A549 (cell line): Measurements from ENCODE around the gene METTL14. TPM values are rescaled to one million over a fixed set of nuclear protein-coding genes. Genes with fewer than 3 reads are reported as not detected.

ENCODE experiments used
- ATAC-seq, 2 experiments: fragments of 200-7000 bp in 1 of 2; fragments of >200 bp in 1 of 2; cut with Nextera tagmentation in 1 of 2; cut with Tn5 transposase in 1 of 2; 3 replicates each; pipeline versions ENCODE4 v1.8.0 to v1.9.1; 2018 to 2020; ENCODE audit warnings: mild to moderate bottlenecking in 1 of 2, moderate library complexity in 1 of 2
- CTCF ChIA-PET: fragments of 300-600 bp; sonication (Branson Sonifier 250); formaldehyde crosslinking; extraction: SDS; loops from one replicate; lab custom pipeline; 2021; ENCODE audit warnings: antibody characterized with exemption, inconsistent platforms; lab: Yijun Ruan, JAX
- POLR2A ChIA-PET: fragments of 350-600 bp; formaldehyde crosslinking; extraction: SDS; loops from one replicate; lab custom pipeline; 2021; ENCODE audit warnings: antibody characterized with exemption, inconsistent platforms; lab: Yijun Ruan, JAX
- DNase-seq, 2 experiments: peaks; one replicate each; pipeline versions ENCODE4 v3.0.0 to v3.0.0-alpha.2; 2011 to 2016; ENCODE audit warnings: low read depth in 1 of 2, low spot score in 1 of 2
- FAIRE-seq: peaks from 2 replicates; lab custom pipeline; 2011; peaks lifted over from hg19 to GRCh38; lab: Jason Lieb, UNC
- H3K27ac ChIP-seq, 2 experiments: fragments of >200 bp; sonication (Bioruptor Twin); formaldehyde crosslinking; 3 replicates each; pipeline ENCODE4 v1.5.1; 2016 to 2017
- H3K4me1 ChIP-seq: fragments of >200 bp; sonication (Bioruptor Twin); formaldehyde crosslinking; 3 replicates; pipeline ENCODE4 v1.6.1; 2016
- H3K4me2 ChIP-seq: fragments of >200 bp; sonication (Bioruptor Twin); formaldehyde crosslinking; 3 replicates; pipeline ENCODE4 v1.6.1; 2016
- H3K4me3 ChIP-seq: fragments of >200 bp; sonication (Bioruptor Twin); formaldehyde crosslinking; 3 replicates; pipeline ENCODE4 v1.5.1; 2016
- H3K9me3 ChIP-seq: fragments of >200 bp; sonication (Bioruptor Twin); formaldehyde crosslinking; 3 replicates; pipeline ENCODE4 v1.6.1; 2016
- ATOH8 ChIP-seq: fragments of 250-450 bp; sonication (Bioruptor Pico); IDR thresholded peaks from 2 replicates; pipeline ENCODE4 v1.5.0; 2020; ENCODE audit warnings: low read depth, mild to moderate bottlenecking, moderate library complexity
- BHLHE40 ChIP-seq: IDR thresholded peaks from 2 replicates; pipeline ENCODE4 v1.6.1; 2012; ENCODE audit warnings: low read depth, low read length, inconsistent platforms
- CEBPB ChIP-seq, 2 experiments: fragments of >200 bp in 1 of 2; sonication (Bioruptor Twin) in 1 of 2; formaldehyde crosslinking in 1 of 2; IDR thresholded peaks; 2 replicates each; pipeline ENCODE4 v1.6.1; 2012 to 2016
- CTCF ChIP-seq: fragments of >200 bp; sonication (Bioruptor Twin); formaldehyde crosslinking; IDR thresholded peaks from 3 replicates; pipeline ENCODE4 v1.5.1; 2016
- E2F6 ChIP-seq: IDR thresholded peaks from 2 replicates; pipeline ENCODE4 v1.6.1; 2012; ENCODE audit warnings: low read depth, borderline replicate concordance
- EHMT2 ChIP-seq: fragments of 200-600 bp; sonication (generic); IDR thresholded peaks from 2 replicates; pipeline ENCODE4 v1.6.1; 2016; ENCODE audit warnings: antibody characterized with exemption, low read depth, mild to moderate bottlenecking, moderate library complexity
- ELK1 ChIP-seq: fragments of 150-350 bp; IDR thresholded peaks from 2 replicates; pipeline ENCODE4 v1.6.1; 2014; ENCODE audit warnings: low read depth, mild to moderate bottlenecking, low read length
- EP300 ChIP-seq, 2 experiments: fragments of >200 bp; sonication (Bioruptor Twin); formaldehyde crosslinking; IDR thresholded peaks; 2 replicates in 1 of 2; 3 replicates in 1 of 2; pipeline ENCODE4 v1.6.1; 2016 to 2017
- ESRRA ChIP-seq: fragments of 150-350 bp; IDR thresholded peaks from 2 replicates; pipeline ENCODE4 v1.6.1; 2014; ENCODE audit warnings: mild to moderate bottlenecking, low read length, borderline replicate concordance
- FOSB ChIP-seq: fragments of 250-450 bp; sonication (Bioruptor Pico); IDR thresholded peaks from 2 replicates; pipeline ENCODE4 v1.5.0; 2020; ENCODE audit warnings: mild to moderate bottlenecking, moderate library complexity
- HDAC2 ChIP-seq: fragments of 200-600 bp; sonication (generic); IDR thresholded peaks from 2 replicates; pipeline ENCODE4 v1.6.1; 2016
- HOXA7 ChIP-seq: fragments of 250-450 bp; sonication (Bioruptor Pico); IDR thresholded peaks from 2 replicates; pipeline ENCODE4 v1.5.0; 2020; ENCODE audit warnings: mild to moderate bottlenecking, moderate library complexity
- MAFK ChIP-seq: fragments of 450-650 bp; IDR thresholded peaks from 2 replicates; pipeline ENCODE4 v1.6.1; 2014; ENCODE audit not compliant: partially characterized antibody
- MAZ ChIP-seq: fragments of 150-350 bp; IDR thresholded peaks from 2 replicates; pipeline ENCODE4 v1.6.1; 2014; ENCODE audit warnings: antibody characterized with exemption, low read depth, low read length, borderline replicate concordance
- MYC ChIP-seq: IDR thresholded peaks from 2 replicates; pipeline ENCODE4 v1.6.1; 2012; ENCODE audit warnings: mild to moderate bottlenecking, inconsistent platforms, low read length, improper control_type of control experiment, borderline replicate concordance
- NR3C1 ChIP-seq: fragments of >200 bp; sonication (Bioruptor Twin); formaldehyde crosslinking; IDR thresholded peaks from 3 replicates; pipeline ENCODE4 v1.6.1; 2017
- PHF8 ChIP-seq: fragments of 200-600 bp; sonication (generic); IDR thresholded peaks from 2 replicates; pipeline ENCODE4 v1.6.1; 2016; ENCODE audit warnings: low read depth, mild to moderate bottlenecking, antibody characterized with exemption, moderate library complexity, borderline replicate concordance
- RAD21 ChIP-seq, 2 experiments: fragments of >200 bp in 1 of 2; sonication (Bioruptor Twin) in 1 of 2; formaldehyde crosslinking in 1 of 2; IDR thresholded peaks in 1 of 2; conservative IDR thresholded peaks in 1 of 2; 2 replicates in 1 of 2; 3 replicates in 1 of 2; pipeline ENCODE4 v1.6.1; 2012 to 2018; ENCODE audit warnings: inconsistent platforms in 1 of 2
- RARB ChIP-seq: fragments of 250-450 bp; sonication (Bioruptor Pico); IDR thresholded peaks from 2 replicates; pipeline ENCODE4 v1.8.0; 2021; ENCODE audit warnings: mild to moderate bottlenecking, moderate library complexity
- RNF2 ChIP-seq: fragments of 200-600 bp; sonication (generic); IDR thresholded peaks from 2 replicates; pipeline ENCODE4 v1.6.1; 2016; ENCODE audit warnings: low read depth, mild to moderate bottlenecking, antibody characterized with exemption, moderate library complexity, borderline replicate concordance
- SMC3 ChIP-seq: fragments of >200 bp; sonication (Bioruptor Twin); formaldehyde crosslinking; IDR thresholded peaks from 3 replicates; pipeline ENCODE4 v1.6.1; 2018; ENCODE audit warnings: inconsistent platforms
- TFCP2L1 ChIP-seq: fragments of 250-450 bp; sonication (Bioruptor Pico); IDR thresholded peaks from 2 replicates; pipeline ENCODE4 v1.5.0; 2021; ENCODE audit warnings: mild to moderate bottlenecking
- TP53 ChIP-seq: fragments of 250-450 bp; sonication (Bioruptor Pico); IDR thresholded peaks from 2 replicates; pipeline ENCODE4 v1.5.0; 2021; ENCODE audit warnings: mild to moderate bottlenecking, moderate library complexity
- ZNF302 ChIP-seq: fragments of 250-450 bp; sonication (Bioruptor Pico); IDR thresholded peaks from 2 replicates; pipeline ENCODE4 v1.9.0; 2021; ENCODE audit warnings: inconsistent platforms, mild to moderate bottlenecking, moderate library complexity
- WGBS: methylation state at CpG from one replicate; pipeline ENCODE4 v1.1.6; 2017; ENCODE audit errors: missing lambda C conversion rate; 5-methylcytosine and 5-hydroxymethylcytosine counted together
- polyA plus RNA-seq, 4 experiments: library from polyadenylated mRNA; depleted of rRNA in 3 of 4; stranded (reverse); fragments of >200 nt; fragmentation: RNase III in 1 of 4; extraction: RNeasy Plus Mini Kit Qiagen cat#74134 plus additional on column Dnase treatment in 1 of 4; gene quantifications; 2 replicates in 3 of 4; 3 replicates in 1 of 4; pipeline ENCODE4 v1.2.3, GENCODE V29; 2011 to 2017
- TF ChIP-seq, protein P1 (sequence below): IDR thresholded peaks from 2 replicates; pipeline ENCODE4 v1.6.1; 2012
- TF ChIP-seq, protein P2 (sequence below): fragments of >200 bp; sonication (Bioruptor Twin); formaldehyde crosslinking; IDR thresholded peaks from 3 replicates; pipeline ENCODE4 v1.6.1; 2016

METTL14 gene
- polyA plus RNA-seq, 2 of the 4 experiments (the other 2 are of a cell fraction): 20.9 to 25.2 TPM

DNA sequence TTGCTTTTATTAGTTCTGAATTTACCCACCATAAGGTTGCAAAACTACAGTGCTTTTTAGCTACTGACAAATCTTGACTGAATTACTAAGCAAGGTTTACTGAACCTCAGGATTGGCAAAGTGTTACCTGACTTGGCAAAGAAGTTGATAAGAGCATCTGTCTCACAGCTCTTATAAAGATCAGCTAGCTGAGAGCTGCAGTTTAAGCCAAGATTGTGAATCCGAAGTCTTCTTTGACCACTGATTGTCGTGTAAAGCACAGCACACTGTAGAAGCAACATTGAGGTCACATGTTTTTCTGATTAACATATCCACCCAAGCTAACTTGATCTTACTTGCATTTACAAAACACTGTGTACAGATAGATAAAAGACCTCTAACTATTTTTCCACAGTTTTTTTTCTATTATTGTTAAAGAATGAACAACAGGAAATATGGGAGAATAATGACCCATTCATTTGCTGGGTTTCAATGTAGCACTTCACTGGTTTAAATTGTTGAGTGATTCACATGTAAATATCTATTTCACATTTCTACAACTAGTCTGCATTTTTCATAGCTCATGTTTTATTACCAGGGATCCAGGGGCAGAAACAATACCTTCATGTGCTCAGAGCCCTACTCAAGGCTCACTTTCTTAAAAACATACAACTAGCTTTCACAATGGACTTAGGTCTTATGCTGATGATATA, 54.0 kb downstream of the METTL14 start:
- POLR2A ChIA-PET: no interaction called here
- H3K27ac ChIP-seq: no peak overlapping the region
- no peak for FAIRE-seq
- no peak for TF ChIP-seq ELK1
- no peak for TF ChIP-seq HOXA7 (CRISPR knock-in tag)
- TF ChIP-seq E2F6: no peak
- no peak for TF ChIP-seq NR3C1
- no peak for TF ChIP-seq MAFK
- no peak for TF ChIP-seq PHF8
- TF ChIP-seq EP300 (IDR thresholded peaks at IDR 0.05): no peak
- TF ChIP-seq, protein P1, sequence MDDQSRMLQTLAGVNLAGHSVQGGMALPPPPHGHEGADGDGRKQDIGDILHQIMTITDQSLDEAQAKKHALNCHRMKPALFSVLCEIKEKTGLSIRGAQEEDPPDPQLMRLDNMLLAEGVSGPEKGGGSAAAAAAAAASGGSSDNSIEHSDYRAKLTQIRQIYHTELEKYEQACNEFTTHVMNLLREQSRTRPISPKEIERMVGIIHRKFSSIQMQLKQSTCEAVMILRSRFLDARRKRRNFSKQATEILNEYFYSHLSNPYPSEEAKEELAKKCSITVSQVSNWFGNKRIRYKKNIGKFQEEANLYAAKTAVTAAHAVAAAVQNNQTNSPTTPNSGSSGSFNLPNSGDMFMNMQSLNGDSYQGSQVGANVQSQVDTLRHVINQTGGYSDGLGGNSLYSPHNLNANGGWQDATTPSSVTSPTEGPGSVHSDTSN: no peak
- no peak for TF ChIP-seq TFCP2L1 (CRISPR knock-in tag)
- TF ChIP-seq ZNF302: no peak
- no peak for TF ChIP-seq RARB
- no peak for TF ChIP-seq RNF2
- no peak for TF ChIP-seq BHLHE40
- no peak for DNase-seq
- 90% methylated on average over 2 of the region's 2 CpGs for WGBS
- H3K4me2 ChIP-seq: no peak overlapping the region
- H3K4me1 ChIP-seq: no peaks in the 10 kb centered on the region
- CTCF ChIA-PET: interaction anchor here (1.2 to 1.5 kb wide), 4 partner anchors 13 to 232 kb away, joined by 3 read pairs; no protein-coding TSS in a partner anchor
- H3K4me3 ChIP-seq: no peak overlapping the region
- no peaks in the 10 kb centered on the region for H3K9me3 ChIP-seq
- ATAC-seq: no peak

- FAIRE-seq (no peak), DNase-seq (peak in 1 of 2 experiments; percentile 1)
Measured at GRCh38 chr4:118740869-118741268, 55.7 kb downstream of the METTL14 start.

More at GRCh38 chr4:118740869-118741268, 55.7 kb downstream of the METTL14 start:
- Histone ChIP-seq H3K4me3 (no peak overlapping the region), H3K9me3 (no peaks in the 10 kb centered on the region), H3K4me2 (no peak overlapping the region), H3K4me1 (no peaks in the 10 kb centered on the region), H3K27ac (no peak overlapping the region)
- TF ChIP-seq TFCP2L1 (CRISPR knock-in tag): no peak
- TF ChIP-seq ESRRA: no peak
- TF ChIP-seq CEBPB (IDR thresholded peaks at IDR 0.05): no peak
- TF ChIP-seq RAD21 (conservative IDR thresholded peaks at IDR 0.05 in 1 of 2, IDR thresholded peaks at IDR 0.05 in 1 of 2): peak; percentile 32 to 53; a peak in 3 of 5 replicates
- TF ChIP-seq CTCF: peak; percentile 40; the same call in 2 of the 3 replicates
- no peak for TF ChIP-seq EHMT2
- no peak for TF ChIP-seq TP53 (CRISPR knock-in tag)
- no peak for TF ChIP-seq BHLHE40
- no peak for TF ChIP-seq FOSB
- no peak for TF ChIP-seq MYC
- TF ChIP-seq, protein P2, sequence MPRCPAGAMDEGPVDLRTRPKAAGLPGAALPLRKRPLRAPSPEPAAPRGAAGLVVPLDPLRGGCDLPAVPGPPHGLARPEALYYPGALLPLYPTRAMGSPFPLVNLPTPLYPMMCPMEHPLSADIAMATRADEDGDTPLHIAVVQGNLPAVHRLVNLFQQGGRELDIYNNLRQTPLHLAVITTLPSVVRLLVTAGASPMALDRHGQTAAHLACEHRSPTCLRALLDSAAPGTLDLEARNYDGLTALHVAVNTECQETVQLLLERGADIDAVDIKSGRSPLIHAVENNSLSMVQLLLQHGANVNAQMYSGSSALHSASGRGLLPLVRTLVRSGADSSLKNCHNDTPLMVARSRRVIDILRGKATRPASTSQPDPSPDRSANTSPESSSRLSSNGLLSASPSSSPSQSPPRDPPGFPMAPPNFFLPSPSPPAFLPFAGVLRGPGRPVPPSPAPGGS: no peak
- no peak for TF ChIP-seq MAZ
- no peak for TF ChIP-seq ATOH8
- TF ChIP-seq HDAC2: no peak
- TF ChIP-seq ZNF302: no peak
- peak; percentile 47 for TF ChIP-seq SMC3
- POLR2A ChIA-PET: no interaction called here
- WGBS: 3% methylated on average over 5 of the region's 5 CpGs
- CTCF ChIA-PET: interaction anchor here (0.7 to 1.8 kb wide), 8 partner anchors 9 to 241 kb away, joined by 3 to 4 read pairs (median 3); no protein-coding TSS in a partner anchor
- no peak for ATAC-seq
